HEK293 (cell line): ENCODE measurements around the gene TDRD9.

Source experiments
- CTCF ChIA-PET: fragments of 350-600 bp; formaldehyde crosslinking; extraction: SDS; loops from one replicate; lab custom pipeline; 2021; ENCODE audit warnings: antibody characterized with exemption; lab: Yijun Ruan, JAX
- POLR2A ChIA-PET: fragments of 300-600 bp; formaldehyde crosslinking; extraction: SDS; loops from one replicate; lab custom pipeline; 2020; ENCODE audit warnings: antibody characterized with exemption, inconsistent platforms; lab: Yijun Ruan, JAX
- H3K27ac ChIP-seq: fragments of 200-500 bp; sonication (Bioruptor generic); 2 replicates; pipeline ENCODE4 v1.5.1; 2014; ENCODE audit warnings: low read depth, low read length, control low read depth, inconsistent platforms; ENCODE audit errors: extremely low read depth
- H3K36me3 ChIP-seq, 2 experiments: fragments of 200-500 bp in 1 of 2; sonication (Bioruptor generic) in 1 of 2; 1 replicate in 1 of 2; 2 replicates in 1 of 2; pipeline ENCODE4 v1.5.1; 2014 to 2017; ENCODE audit warnings: inconsistent platforms in 2 of 2, low read length in 2 of 2; ENCODE audit not compliant: control insufficient read depth in 2 of 2, insufficient read depth in 1 of 2
- H3K4me1 ChIP-seq: fragments of 200-500 bp; sonication (Bioruptor generic); 2 replicates; pipeline ENCODE4 v1.5.1; 2014; ENCODE audit warnings: mild to moderate bottlenecking, low read length, inconsistent platforms; ENCODE audit not compliant: control insufficient read depth, insufficient read depth
- H3K4me3 ChIP-seq: 2 replicates; pipeline ENCODE4 v1.5.1; 2011; ENCODE audit warnings: low read depth, mild to moderate bottlenecking, control low read depth, low read length, moderate library complexity
- H3K9me3 ChIP-seq: fragments of 200-500 bp; sonication (Bioruptor generic); 2 replicates; pipeline ENCODE4 v1.5.1; 2014; ENCODE audit warnings: low read depth, low read length, inconsistent platforms; ENCODE audit not compliant: control insufficient read depth, insufficient read depth
- KLF10 ChIP-seq: fragments of 450-650 bp; IDR thresholded peaks from 2 replicates; pipeline ENCODE4 v1.5.1; 2018; ENCODE audit warnings: missing biosample characterization, mild to moderate bottlenecking, missing genetic modification characterization
- MZF1 ChIP-seq: fragments of 450-650 bp; formaldehyde crosslinking; IDR thresholded peaks from 2 replicates; pipeline ENCODE4 v1.5.1; 2017; ENCODE audit warnings: missing biosample characterization, missing genetic modification characterization, borderline replicate concordance
- SALL2 ChIP-seq: fragments of 450-650 bp; formaldehyde crosslinking; IDR thresholded peaks from 2 replicates; pipeline ENCODE4 v1.5.0; 2017; ENCODE audit warnings: missing biosample characterization, mild to moderate bottlenecking, missing genetic modification characterization, borderline replicate concordance
- SP3 ChIP-seq: fragments of 450-650 bp; formaldehyde crosslinking; IDR thresholded peaks from 2 replicates; pipeline ENCODE4 v1.5.1; 2016; ENCODE audit warnings: missing biosample characterization, missing genetic modification characterization
- YY2 ChIP-seq: fragments of 450-650 bp; formaldehyde crosslinking; IDR thresholded peaks from 2 replicates; pipeline ENCODE4 v1.5.1; 2016; ENCODE audit warnings: missing biosample characterization, missing genetic modification characterization
- ZBTB20 ChIP-seq: fragments of 450-650 bp; formaldehyde crosslinking; IDR thresholded peaks from 2 replicates; pipeline ENCODE4 v1.5.1; 2016; ENCODE audit warnings: missing biosample characterization, missing genetic modification characterization
- ZFP3 ChIP-seq: fragments of 450-650 bp; formaldehyde crosslinking; IDR thresholded peaks from 2 replicates; pipeline ENCODE4 v1.5.1; 2016; ENCODE audit warnings: low read depth, missing biosample characterization, missing genetic modification characterization
- ZFP41 ChIP-seq: fragments of 450-650 bp; formaldehyde crosslinking; IDR thresholded peaks from 2 replicates; pipeline ENCODE4 v1.5.1; 2016; ENCODE audit warnings: missing biosample characterization, missing genetic modification characterization, borderline replicate concordance
- ZNF184 ChIP-seq: fragments of 450-650 bp; IDR thresholded peaks from 2 replicates; pipeline ENCODE4 v1.5.1; 2018; ENCODE audit warnings: missing biosample characterization, mild to moderate bottlenecking, missing genetic modification characterization
- ZNF324 ChIP-seq: fragments of 450-650 bp; formaldehyde crosslinking; IDR thresholded peaks from 2 replicates; pipeline ENCODE4 v1.5.1; 2016; ENCODE audit warnings: missing biosample characterization, missing genetic modification characterization
- ZNF335 ChIP-seq: fragments of 450-650 bp; formaldehyde crosslinking; conservative IDR thresholded peaks from 2 replicates; pipeline ENCODE4 v1.5.1; 2016; ENCODE audit warnings: missing biosample characterization, missing genetic modification characterization
- ZNF391 ChIP-seq: fragments of 450-650 bp; formaldehyde crosslinking; IDR thresholded peaks from 2 replicates; pipeline ENCODE4 v1.5.1; 2016; ENCODE audit warnings: low read depth, missing biosample characterization, missing genetic modification characterization, borderline replicate concordance
- ZNF416 ChIP-seq: fragments of 450-650 bp; formaldehyde crosslinking; IDR thresholded peaks from 2 replicates; pipeline ENCODE4 v1.5.1; 2016; ENCODE audit warnings: missing biosample characterization, missing genetic modification characterization
- ZNF423 ChIP-seq: fragments of 450-650 bp; formaldehyde crosslinking; IDR thresholded peaks from 2 replicates; pipeline ENCODE4 v1.5.1; 2016; ENCODE audit warnings: missing biosample characterization, missing genetic modification characterization
- ZNF560 ChIP-seq: fragments of 450-650 bp; formaldehyde crosslinking; IDR thresholded peaks from 2 replicates; pipeline ENCODE4 v1.5.1; 2017; ENCODE audit warnings: missing biosample characterization, missing genetic modification characterization, borderline replicate concordance
- ZNF600 ChIP-seq: fragments of 450-650 bp; formaldehyde crosslinking; IDR thresholded peaks from 2 replicates; pipeline ENCODE4 v1.5.1; 2016; ENCODE audit warnings: missing biosample characterization, missing genetic modification characterization
- ZNF707 ChIP-seq: fragments of 450-650 bp; formaldehyde crosslinking; IDR thresholded peaks from 2 replicates; pipeline ENCODE4 v1.5.1; 2016; ENCODE audit warnings: missing biosample characterization, missing genetic modification characterization
- ZNF792 ChIP-seq: fragments of 450-650 bp; formaldehyde crosslinking; IDR thresholded peaks from 2 replicates; pipeline ENCODE4 v1.5.1; 2016; ENCODE audit warnings: missing biosample characterization, missing genetic modification characterization
- TF ChIP-seq, protein P1 (sequence below): fragments of 450-650 bp; formaldehyde crosslinking; IDR thresholded peaks from 2 replicates; pipeline ENCODE4 v1.5.0; 2017; ENCODE audit warnings: missing biosample characterization, missing genetic modification characterization, borderline replicate concordance
- TF ChIP-seq, protein P2 (sequence below): fragments of 450-650 bp; IDR thresholded peaks from 2 replicates; pipeline ENCODE4 v1.5.1; 2018; ENCODE audit warnings: missing biosample characterization, mild to moderate bottlenecking, missing genetic modification characterization
- TF ChIP-seq, protein P3 (sequence below): fragments of 450-650 bp; formaldehyde crosslinking; IDR thresholded peaks from 2 replicates; pipeline ENCODE4 v1.5.1; 2016; ENCODE audit warnings: missing biosample characterization, missing genetic modification characterization
- TF ChIP-seq, protein P4 (sequence below): fragments of 450-650 bp; formaldehyde crosslinking; IDR thresholded peaks from 2 replicates; pipeline ENCODE4 v1.5.1; 2016; ENCODE audit warnings: missing biosample characterization, missing genetic modification characterization

TDRD9 gene

DNA sequence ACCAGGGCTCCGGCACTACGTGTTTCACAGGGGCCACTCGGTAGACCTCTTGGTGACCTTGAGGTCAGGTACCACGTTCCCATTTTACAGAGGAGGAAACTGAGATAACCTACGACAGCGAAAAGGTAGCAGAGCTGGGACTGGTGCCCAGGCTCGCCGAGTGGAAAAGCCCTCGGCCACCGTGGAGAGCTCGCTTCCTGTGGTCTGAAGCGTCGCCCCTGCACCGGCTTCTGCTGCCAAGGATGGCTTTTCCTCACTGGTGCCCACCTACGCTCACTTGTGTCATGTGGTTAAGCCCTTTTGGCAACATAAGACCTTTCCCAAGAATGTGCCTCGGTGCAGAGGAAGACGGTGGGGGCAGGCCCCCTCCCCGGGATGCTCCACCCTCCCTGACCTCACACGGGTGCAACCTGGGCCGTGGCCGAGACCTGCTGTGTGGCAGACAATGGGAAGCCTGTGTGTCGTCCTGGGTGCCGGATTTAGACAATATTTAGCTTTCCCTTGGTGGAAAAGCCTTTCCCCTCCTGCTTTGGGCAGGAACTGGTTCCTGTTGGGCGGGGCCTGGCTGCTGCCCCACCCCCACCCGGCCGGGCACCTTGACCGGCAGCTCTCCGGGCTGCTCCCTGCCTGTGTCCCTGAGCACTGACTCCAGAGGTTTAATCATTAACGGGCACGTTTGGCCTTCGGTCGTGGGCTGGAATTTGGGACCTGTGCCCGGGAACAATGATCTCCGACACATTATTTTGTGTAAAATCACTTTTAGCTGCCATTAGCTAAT is 48.5 kb upstream of the TDRD9 start:
- ChIA-PET CTCF (interaction anchor here (1.3 to 2.7 kb wide), 2 partner anchors 10 to 21 kb away, joined by 3 to 17 read pairs; no protein-coding TSS in a partner anchor), POLR2A (no interaction called here)
- H3K4me3 ChIP-seq, result no peak overlapping the region
- no peaks in the 10 kb centered on the region for H3K36me3 ChIP-seq
- no peaks in the 10 kb centered on the region for H3K4me1 ChIP-seq
- H3K27ac ChIP-seq, result no peak overlapping the region
- TF ChIP-seq ZFP41 (tag by site-specific recombination), result no peak
- TF ChIP-seq SP3 (tag by site-specific recombination), result no peak
- no peak for TF ChIP-seq MZF1 (tag by site-specific recombination)
- TF ChIP-seq KLF10 (tag by site-specific recombination), result no peak
- TF ChIP-seq ZNF707 (tag by site-specific recombination), result no peak
- no peak for TF ChIP-seq ZNF324
- no peak for TF ChIP-seq ZNF600 (tag by site-specific recombination)
- TF ChIP-seq, all 188 proteins: peak for 0
- no peaks in the 10 kb centered on the region for H3K9me3 ChIP-seq

DNA sequence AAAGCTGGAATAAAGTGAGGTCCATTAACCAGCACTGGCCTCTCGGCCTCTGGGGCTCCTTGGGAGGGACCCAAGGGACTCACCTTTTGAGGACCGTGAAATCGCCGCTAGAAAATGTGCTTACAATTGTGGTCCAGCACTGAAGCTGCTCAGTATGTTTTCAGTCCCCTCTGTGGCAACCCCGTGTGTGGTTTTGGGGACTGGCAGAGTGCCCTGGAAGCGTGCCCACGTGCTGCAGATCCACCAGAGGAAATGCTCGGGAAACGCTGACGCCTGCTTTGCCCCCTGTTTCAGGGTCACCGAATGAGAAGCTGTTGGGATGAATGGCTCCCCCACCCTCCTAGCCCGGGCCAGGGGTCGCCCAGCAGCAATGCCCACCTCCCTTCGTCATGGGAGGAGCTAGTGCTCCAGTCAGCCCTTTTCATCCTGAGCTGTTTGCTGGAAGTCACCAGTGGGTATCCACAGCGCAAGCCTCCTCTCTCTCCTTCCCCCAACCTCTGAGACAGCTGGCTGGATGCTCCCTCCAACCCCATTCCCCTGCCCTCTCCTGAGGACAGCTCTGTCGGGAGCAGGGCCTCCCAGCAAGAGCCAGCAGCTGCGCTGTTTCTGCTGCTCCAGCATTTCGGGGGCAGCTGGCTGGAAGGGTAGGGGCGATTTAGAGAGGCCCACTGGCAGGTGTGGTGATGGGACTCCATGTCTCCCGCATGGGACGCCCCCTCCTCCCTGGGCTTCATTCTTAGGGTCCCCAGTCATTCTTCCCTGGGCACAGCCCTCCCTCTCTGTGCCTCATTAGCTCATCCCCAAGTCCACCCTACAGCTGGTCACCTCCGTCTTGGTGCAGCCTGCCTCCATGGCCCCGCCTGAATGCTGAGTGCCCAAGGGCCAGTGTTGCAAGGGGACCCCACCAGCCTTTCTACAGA is 47.6 kb upstream of the TDRD9 start:
- H3K9me3 ChIP-seq, result no peaks in the 10 kb centered on the region
- no peaks in the 10 kb centered on the region for H3K36me3 ChIP-seq
- ChIA-PET CTCF (interaction anchor here (1.3 to 2.7 kb wide), 2 partner anchors 9 to 20 kb away, joined by 3 to 17 read pairs; no protein-coding TSS in a partner anchor), POLR2A (no interaction called here)
- H3K27ac ChIP-seq, result no peak overlapping the region
- TF ChIP-seq, protein P1, sequence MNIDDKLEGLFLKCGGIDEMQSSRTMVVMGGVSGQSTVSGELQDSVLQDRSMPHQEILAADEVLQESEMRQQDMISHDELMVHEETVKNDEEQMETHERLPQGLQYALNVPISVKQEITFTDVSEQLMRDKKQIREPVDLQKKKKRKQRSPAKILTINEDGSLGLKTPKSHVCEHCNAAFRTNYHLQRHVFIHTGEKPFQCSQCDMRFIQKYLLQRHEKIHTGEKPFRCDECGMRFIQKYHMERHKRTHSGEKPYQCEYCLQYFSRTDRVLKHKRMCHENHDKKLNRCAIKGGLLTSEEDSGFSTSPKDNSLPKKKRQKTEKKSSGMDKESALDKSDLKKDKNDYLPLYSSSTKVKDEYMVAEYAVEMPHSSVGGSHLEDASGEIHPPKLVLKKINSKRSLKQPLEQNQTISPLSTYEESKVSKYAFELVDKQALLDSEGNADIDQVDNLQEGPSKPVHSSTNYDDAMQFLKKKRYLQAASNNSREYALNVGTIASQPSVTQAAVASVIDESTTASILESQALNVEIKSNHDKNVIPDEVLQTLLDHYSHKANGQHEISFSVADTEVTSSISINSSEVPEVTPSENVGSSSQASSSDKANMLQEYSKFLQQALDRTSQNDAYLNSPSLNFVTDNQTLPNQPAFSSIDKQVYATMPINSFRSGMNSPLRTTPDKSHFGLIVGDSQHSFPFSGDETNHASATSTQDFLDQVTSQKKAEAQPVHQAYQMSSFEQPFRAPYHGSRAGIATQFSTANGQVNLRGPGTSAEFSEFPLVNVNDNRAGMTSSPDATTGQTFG, result no peak
- TF ChIP-seq ZNF423 (tag by site-specific recombination), result no peak
- TF ChIP-seq ZNF560 (tag by site-specific recombination), result no peak
- no peak for TF ChIP-seq ZNF184 (tag by site-specific recombination)
- no peak for TF ChIP-seq ZNF792 (tag by site-specific recombination)
- TF ChIP-seq, protein P2, sequence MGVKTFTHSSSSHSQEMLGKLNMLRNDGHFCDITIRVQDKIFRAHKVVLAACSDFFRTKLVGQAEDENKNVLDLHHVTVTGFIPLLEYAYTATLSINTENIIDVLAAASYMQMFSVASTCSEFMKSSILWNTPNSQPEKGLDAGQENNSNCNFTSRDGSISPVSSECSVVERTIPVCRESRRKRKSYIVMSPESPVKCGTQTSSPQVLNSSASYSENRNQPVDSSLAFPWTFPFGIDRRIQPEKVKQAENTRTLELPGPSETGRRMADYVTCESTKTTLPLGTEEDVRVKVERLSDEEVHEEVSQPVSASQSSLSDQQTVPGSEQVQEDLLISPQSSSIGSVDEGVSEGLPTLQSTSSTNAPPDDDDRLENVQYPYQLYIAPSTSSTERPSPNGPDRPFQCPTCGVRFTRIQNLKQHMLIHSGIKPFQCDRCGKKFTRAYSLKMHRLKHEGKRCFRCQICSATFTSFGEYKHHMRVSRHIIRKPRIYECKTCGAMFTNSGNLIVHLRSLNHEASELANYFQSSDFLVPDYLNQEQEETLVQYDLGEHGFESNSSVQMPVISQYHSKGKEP, result no peak
- TF ChIP-seq YY2 (tag by site-specific recombination), result no peak
- no peak for TF ChIP-seq ZNF335 (tag by site-specific recombination)
- TF ChIP-seq, protein P3, sequence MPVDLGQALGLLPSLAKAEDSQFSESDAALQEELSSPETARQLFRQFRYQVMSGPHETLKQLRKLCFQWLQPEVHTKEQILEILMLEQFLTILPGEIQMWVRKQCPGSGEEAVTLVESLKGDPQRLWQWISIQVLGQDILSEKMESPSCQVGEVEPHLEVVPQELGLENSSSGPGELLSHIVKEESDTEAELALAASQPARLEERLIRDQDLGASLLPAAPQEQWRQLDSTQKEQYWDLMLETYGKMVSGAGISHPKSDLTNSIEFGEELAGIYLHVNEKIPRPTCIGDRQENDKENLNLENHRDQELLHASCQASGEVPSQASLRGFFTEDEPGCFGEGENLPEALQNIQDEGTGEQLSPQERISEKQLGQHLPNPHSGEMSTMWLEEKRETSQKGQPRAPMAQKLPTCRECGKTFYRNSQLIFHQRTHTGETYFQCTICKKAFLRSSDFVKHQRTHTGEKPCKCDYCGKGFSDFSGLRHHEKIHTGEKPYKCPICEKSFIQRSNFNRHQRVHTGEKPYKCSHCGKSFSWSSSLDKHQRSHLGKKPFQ (tag by site-specific recombination), result no peak
- TF ChIP-seq, protein P4, sequence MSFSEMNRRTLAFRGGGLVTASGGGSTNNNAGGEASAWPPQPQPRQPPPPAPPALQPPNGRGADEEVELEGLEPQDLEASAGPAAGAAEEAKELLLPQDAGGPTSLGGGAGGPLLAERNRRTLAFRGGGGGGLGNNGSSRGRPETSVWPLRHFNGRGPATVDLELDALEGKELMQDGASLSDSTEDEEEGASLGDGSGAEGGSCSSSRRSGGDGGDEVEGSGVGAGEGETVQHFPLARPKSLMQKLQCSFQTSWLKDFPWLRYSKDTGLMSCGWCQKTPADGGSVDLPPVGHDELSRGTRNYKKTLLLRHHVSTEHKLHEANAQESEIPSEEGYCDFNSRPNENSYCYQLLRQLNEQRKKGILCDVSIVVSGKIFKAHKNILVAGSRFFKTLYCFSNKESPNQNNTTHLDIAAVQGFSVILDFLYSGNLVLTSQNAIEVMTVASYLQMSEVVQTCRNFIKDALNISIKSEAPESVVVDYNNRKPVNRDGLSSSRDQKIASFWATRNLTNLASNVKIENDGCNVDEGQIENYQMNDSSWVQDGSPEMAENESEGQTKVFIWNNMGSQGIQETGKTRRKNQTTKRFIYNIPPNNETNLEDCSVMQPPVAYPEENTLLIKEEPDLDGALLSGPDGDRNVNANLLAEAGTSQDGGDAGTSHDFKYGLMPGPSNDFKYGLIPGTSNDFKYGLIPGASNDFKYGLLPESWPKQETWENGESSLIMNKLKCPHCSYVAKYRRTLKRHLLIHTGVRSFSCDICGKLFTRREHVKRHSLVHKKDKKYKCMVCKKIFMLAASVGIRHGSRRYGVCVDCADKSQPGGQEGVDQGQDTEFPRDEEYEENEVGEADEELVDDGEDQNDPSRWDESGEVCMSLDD (tag by site-specific recombination), result no peak
- TF ChIP-seq ZBTB20 (tag by site-specific recombination), result no peak
- TF ChIP-seq SALL2 (tag by site-specific recombination), result no peak
- TF ChIP-seq ZFP3 (tag by site-specific recombination), result no peak
- no peak for TF ChIP-seq ZNF391 (tag by site-specific recombination)
- no peak for TF ChIP-seq ZNF416 (tag by site-specific recombination)
- TF ChIP-seq, all 188 proteins: peak for 0
- H3K4me3 ChIP-seq, result no peak overlapping the region
- no peaks in the 10 kb centered on the region for H3K4me1 ChIP-seq
